ENCODE data around the gene RELT.

- TF ChIP-seq CTCF (conservative IDR thresholded peaks at IDR 0.05; ENCODE audit: low read depth in 2 of 2) = no peak
- TF ChIP-seq EZH2phosphoT487 (IDR thresholded peaks at IDR 0.05; ENCODE audit: unreplicated experiment) = no peak
- no peak for TF ChIP-seq ZNF114 (CRISPR knock-in tag; IDR thresholded peaks at IDR 0.05)
- TF ChIP-seq POLR2AphosphoS5 (IDR thresholded peaks at IDR 0.05; ENCODE audit: low read depth) = no peak
- TF ChIP-seq ZNF331 (CRISPR knock-in tag; IDR thresholded peaks at IDR 0.05; ENCODE audit: low read depth) = no peak
- no peak for TF ChIP-seq EZH2 (IDR thresholded peaks at IDR 0.05; ENCODE audit: low read depth, unreplicated experiment)
Measured at GRCh38 chr11:73406131-73406530, 29.9 kb downstream of the RELT start.

All from GM23338 (cell line).